ENCODE data around the gene SYTL3. TPM values are rescaled to one million over a fixed set of nuclear protein-coding genes. Genes with fewer than 3 reads are reported as not detected.

Gene SYTL3
- total RNA-seq, 3 donors from 2014 or later = 33.6 to 72.6 (median 38.5) TPM

GRCh38 chr6:158762787-158763433 lies 113.1 kb downstream of the SYTL3 start:
- DNase-seq (no peak), ATAC-seq (no peak)
- H3K4me3 Mint-ChIP-seq = no peak overlapping the region
- no peaks in the 10 kb centered on the region for H3K9me3 Mint-ChIP-seq
- H3K4me1 Mint-ChIP-seq (ENCODE audit: low read depth) = no peaks in the 10 kb centered on the region
- H3K27me3 Mint-ChIP-seq (ENCODE audit: low read depth) = no peaks in the 10 kb centered on the region
- H3K36me3 Mint-ChIP-seq (ENCODE audit: insufficient read depth) = peaks cover 53% of the 10 kb centered on the region

GRCh38 chr6:158763434-158764182 lies 113.8 kb downstream of the SYTL3 start:
- Mint-ChIP-seq H3K36me3 (ENCODE audit: insufficient read depth) (peaks cover 56% of the 10 kb centered on the region), H3K27me3 (ENCODE audit: low read depth) (no peaks in the 10 kb centered on the region), H3K9me3 (no peaks in the 10 kb centered on the region), H3K4me1 (ENCODE audit: low read depth) (no peaks in the 10 kb centered on the region), H3K4me3 (no peak overlapping the region)
- DNase-seq (no peak), ATAC-seq (no peak)

- no peak for ATAC-seq
- no peak for DNase-seq
- Mint-ChIP-seq H3K4me1 (ENCODE audit: low read depth) (peaks cover under 1% of the 10 kb centered on the region), H3K9me3 (no peaks in the 10 kb centered on the region), H3K4me3 (no peak overlapping the region), H3K36me3 (ENCODE audit: insufficient read depth) (peaks cover 54% of the 10 kb centered on the region), H3K27me3 (ENCODE audit: low read depth) (no peaks in the 10 kb centered on the region)
Measured at GRCh38 chr6:158764183-158764849, 114.5 kb downstream of the SYTL3 start.

- no peak for DNase-seq
- Mint-ChIP-seq H3K4me3 (no peak overlapping the region), H3K36me3 (ENCODE audit: insufficient read depth) (peaks cover 60% of the 10 kb centered on the region), H3K27me3 (ENCODE audit: low read depth) (no peaks in the 10 kb centered on the region), H3K9me3 (no peaks in the 10 kb centered on the region), H3K4me1 (ENCODE audit: low read depth) (peaks cover 3% of the 10 kb centered on the region)
- ATAC-seq = no peak
Measured at GRCh38 chr6:158764926-158765325, 115.1 kb downstream of the SYTL3 start.

DNA sequence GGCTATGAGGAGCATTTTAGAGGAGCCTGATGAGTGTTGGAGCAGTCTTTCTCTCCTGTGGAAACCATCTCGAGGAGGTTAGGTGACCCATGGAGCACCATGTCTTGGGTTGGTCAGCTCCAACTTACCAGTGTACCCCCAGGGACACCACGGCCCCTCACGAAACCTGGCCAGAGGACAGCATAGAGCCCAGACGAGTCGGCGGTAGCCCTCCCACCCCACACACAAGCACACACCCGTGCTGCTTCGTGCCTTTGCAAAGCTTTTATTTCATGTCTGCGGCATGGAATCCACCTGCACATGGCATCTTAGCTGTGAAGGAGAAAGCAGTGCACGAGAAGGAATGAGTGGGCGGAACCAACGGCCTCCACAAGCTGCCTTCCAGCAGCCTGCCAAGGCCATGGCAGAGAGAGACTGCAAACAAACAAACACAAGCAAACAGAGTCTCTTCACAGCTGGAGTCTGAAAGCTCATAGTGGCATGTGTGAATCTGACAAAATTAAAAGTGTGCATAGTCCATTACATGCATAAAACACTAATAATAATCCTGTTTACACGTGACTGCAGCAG lies 115.7 kb downstream of the SYTL3 start:
- H3K4me3 Mint-ChIP-seq = no peak overlapping the region
- H3K36me3 Mint-ChIP-seq (ENCODE audit: insufficient read depth) = peaks cover 65% of the 10 kb centered on the region
- ATAC-seq = no peak
- H3K9me3 Mint-ChIP-seq = no peaks in the 10 kb centered on the region
- peaks cover 4% of the 10 kb centered on the region for H3K4me1 Mint-ChIP-seq (ENCODE audit: low read depth)
- no peak for DNase-seq
- no peaks in the 10 kb centered on the region for H3K27me3 Mint-ChIP-seq (ENCODE audit: low read depth)

DNA sequence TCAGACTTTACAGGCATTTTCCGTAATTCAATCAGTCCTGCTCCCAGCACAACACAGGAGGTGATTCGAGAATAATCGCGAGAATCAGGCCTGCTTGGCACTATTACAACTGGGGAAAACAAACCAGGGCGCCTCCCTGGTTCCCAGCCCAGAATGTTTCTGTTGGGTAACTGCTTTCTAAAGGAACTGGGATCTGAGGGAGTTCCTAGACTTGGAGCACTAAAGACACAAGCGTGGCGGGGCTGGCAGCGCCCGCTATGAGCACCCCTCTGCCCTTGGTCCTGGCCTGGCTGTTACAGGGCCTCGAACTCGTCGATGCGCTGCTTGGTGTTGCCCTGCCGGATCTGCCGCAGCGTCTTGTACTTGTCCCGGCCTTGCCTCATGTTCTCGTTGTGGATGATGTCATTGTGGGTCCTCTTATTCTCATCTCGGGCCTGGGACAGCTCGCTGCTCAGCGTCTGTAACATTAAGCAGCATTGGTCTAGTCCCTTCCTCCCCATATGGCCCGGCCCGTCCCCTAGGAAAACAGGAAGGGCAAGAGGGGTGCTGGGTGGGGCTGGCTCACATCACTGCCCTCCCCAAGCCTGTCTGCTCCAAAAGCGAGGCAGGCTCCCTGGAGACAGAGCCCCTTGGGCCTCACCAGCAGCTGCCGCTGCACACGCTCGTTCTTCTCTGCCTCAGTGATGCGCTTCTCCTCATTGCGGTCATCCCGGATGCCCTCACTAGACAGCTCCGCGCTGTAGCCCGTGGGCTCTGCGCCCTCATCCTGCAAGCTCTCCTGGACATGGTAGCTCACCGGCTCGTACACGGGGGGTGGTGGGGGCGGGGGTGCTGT lies 117.0 kb downstream of the SYTL3 start:
- Mint-ChIP-seq H3K9me3 (no peaks in the 10 kb centered on the region), H3K4me1 (ENCODE audit: low read depth) (peaks cover 15% of the 10 kb centered on the region), H3K36me3 (ENCODE audit: insufficient read depth) (peaks cover 73% of the 10 kb centered on the region), H3K27me3 (ENCODE audit: low read depth) (no peaks in the 10 kb centered on the region), H3K4me3 (no peak overlapping the region)
- DNase-seq = no peak
- ATAC-seq = no peak

DNA sequence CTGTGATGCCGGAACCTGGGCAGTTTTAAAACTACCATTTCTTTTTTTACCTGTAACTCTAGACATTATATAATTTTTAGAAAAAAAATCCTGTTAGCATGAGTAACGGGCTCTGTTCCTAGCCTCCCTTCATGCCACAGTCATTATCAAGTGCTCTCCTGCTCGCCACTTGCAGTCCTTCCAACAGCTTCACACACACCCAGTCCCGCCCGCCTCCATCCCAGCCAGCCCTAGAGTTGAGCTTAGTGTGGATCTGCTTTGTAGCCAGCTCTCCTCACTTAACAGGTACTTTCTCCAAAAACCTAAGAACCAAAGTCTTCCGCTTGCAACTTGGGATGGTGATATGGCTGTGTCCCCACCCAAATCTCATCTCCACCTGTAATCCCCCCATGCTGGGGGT lies 117.9 kb downstream of the SYTL3 start:
- Mint-ChIP-seq H3K9me3 (no peaks in the 10 kb centered on the region), H3K4me3 (no peak overlapping the region)

DNA sequence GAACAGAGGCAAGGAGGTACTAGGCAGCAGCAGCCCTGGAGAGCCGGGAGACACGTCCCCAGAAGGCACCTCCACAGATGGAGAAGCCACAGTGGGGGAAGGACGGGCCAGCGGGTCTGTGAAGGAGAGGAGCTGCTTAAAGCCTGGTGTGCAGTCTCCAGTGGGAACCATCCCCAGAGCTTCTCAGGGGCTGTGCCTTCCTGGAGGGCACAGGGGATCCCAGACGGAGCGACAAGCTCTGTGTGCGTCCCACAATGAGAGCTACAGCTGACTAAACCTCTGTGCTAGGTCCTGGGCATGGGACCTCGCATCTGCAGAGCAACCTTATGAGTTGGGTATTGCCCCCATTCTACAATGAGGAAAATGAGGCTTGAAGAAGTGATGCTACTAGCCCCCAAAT lies 118.6 kb downstream of the SYTL3 start:
- no peak for ATAC-seq
- H3K36me3 Mint-ChIP-seq (ENCODE audit: insufficient read depth) = peaks cover 79% of the 10 kb centered on the region
- peaks cover 31% of the 10 kb centered on the region for H3K4me1 Mint-ChIP-seq (ENCODE audit: low read depth)
- H3K4me3 Mint-ChIP-seq = no peak overlapping the region
- H3K27me3 Mint-ChIP-seq (ENCODE audit: low read depth) = no peaks in the 10 kb centered on the region
- DNase-seq = no peak
- H3K9me3 Mint-ChIP-seq = no peaks in the 10 kb centered on the region

More for the DNA sequence above, 117.9 kb downstream of the SYTL3 start:
- ATAC-seq (no peak), DNase-seq (no peak)
- H3K27me3 Mint-ChIP-seq (ENCODE audit: low read depth) = no peaks in the 10 kb centered on the region
- H3K36me3 Mint-ChIP-seq (ENCODE audit: insufficient read depth) = peaks cover 74% of the 10 kb centered on the region
- H3K4me1 Mint-ChIP-seq (ENCODE audit: low read depth) = peaks cover 24% of the 10 kb centered on the region

- Mint-ChIP-seq H3K4me3 (no peak overlapping the region), H3K4me1 (ENCODE audit: low read depth) (peaks cover 40% of the 10 kb centered on the region), H3K27me3 (ENCODE audit: low read depth) (no peaks in the 10 kb centered on the region)
Measured at GRCh38 chr6:158769234-158769770, 119.4 kb downstream of the SYTL3 start.

GRCh38 chr6:158769771-158770432 lies 120.0 kb downstream of the SYTL3 start:
- DNase-seq = no peak
- no peak for ATAC-seq
- no peaks in the 10 kb centered on the region for H3K27me3 Mint-ChIP-seq (ENCODE audit: low read depth)

More at GRCh38 chr6:158769234-158769770, 119.4 kb downstream of the SYTL3 start:
- DNase-seq (no peak), ATAC-seq (no peak)
- Mint-ChIP-seq H3K36me3 (ENCODE audit: insufficient read depth) (peaks cover 75% of the 10 kb centered on the region), H3K9me3 (no peaks in the 10 kb centered on the region)

GRCh38 chr6:158770533-158771330 lies 120.9 kb downstream of the SYTL3 start:
- DNase-seq (no peak), ATAC-seq (peak in 1 of 2 donors; percentile 20)
- Mint-ChIP-seq H3K4me3 (no peak overlapping the region), H3K4me1 (ENCODE audit: low read depth) (peaks cover 44% of the 10 kb centered on the region), H3K36me3 (ENCODE audit: insufficient read depth) (peaks cover 70% of the 10 kb centered on the region), H3K9me3 (no peaks in the 10 kb centered on the region), H3K27me3 (ENCODE audit: low read depth) (no peaks in the 10 kb centered on the region)

More at GRCh38 chr6:158769771-158770432, 120.0 kb downstream of the SYTL3 start:
- peaks cover 44% of the 10 kb centered on the region for H3K4me1 Mint-ChIP-seq (ENCODE audit: low read depth)
- no peaks in the 10 kb centered on the region for H3K9me3 Mint-ChIP-seq
- no peak overlapping the region for H3K4me3 Mint-ChIP-seq
- H3K36me3 Mint-ChIP-seq (ENCODE audit: insufficient read depth) = peaks cover 75% of the 10 kb centered on the region

DNA sequence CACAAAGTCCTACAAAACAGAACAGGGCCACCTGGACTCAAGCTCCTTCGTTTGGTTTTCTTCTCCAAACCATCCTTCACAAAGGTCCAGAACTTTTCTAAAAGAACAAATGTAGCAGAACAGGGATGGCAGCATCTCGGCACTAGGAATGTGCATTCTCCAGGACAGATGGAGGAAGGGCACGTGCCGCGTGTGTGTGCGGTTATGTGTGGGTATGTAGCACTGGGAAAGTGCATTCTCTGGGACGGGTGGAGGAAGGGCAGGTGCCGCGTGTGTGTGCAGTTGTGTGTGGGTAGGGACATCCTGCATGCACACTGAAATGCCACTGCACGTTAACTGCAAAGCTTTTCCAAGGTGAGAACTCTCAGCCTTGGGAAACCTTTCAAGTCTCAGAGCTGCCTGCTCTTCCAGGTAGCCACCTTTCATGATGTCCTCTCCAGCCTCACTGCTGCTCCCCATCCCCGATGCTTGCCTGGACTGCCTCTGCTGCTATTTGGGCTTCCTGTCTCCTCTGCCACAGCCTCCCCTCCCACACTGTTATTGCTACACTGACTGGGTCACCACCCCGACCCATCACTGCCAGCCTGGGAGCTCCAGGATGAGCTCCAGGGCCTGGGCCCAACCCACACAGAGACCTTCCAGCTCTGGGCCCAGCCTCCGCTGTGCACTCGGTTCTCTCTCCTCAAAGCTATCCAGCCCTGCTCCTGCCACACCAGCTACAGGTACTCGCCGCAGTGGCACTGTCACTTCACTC lies 121.7 kb downstream of the SYTL3 start:
- H3K9me3 Mint-ChIP-seq = no peaks in the 10 kb centered on the region
- peaks cover 65% of the 10 kb centered on the region for H3K36me3 Mint-ChIP-seq (ENCODE audit: insufficient read depth)
- H3K4me3 Mint-ChIP-seq = no peak overlapping the region
- ATAC-seq (peak in 1 of 2 donors; percentile 16), DNase-seq (no peak)
- H3K27me3 Mint-ChIP-seq (ENCODE audit: low read depth) = no peaks in the 10 kb centered on the region
- H3K4me1 Mint-ChIP-seq (ENCODE audit: low read depth) = peaks cover 44% of the 10 kb centered on the region
